ENCODE data around the gene MC3R. TPM values are rescaled to one million over a fixed set of nuclear protein-coding genes. Genes with fewer than 3 reads are reported as not detected.

The MC3R gene
- total RNA-seq, 1 donor from 2014 or later: not detected

- H3K27ac Mint-ChIP-seq: no peak overlapping the region
- DNase-seq (ENCODE audit: extremely low spot score, unreplicated experiment): no peak
- TF ChIP-seq CTCF (conservative IDR thresholded peaks at IDR 0.05): no peak
- H3K27me3 Mint-ChIP-seq: no peaks in the 10 kb centered on the region
- no peaks in the 10 kb centered on the region for H3K36me3 Mint-ChIP-seq
- peaks cover 9% of the 10 kb centered on the region for H3K9me3 Mint-ChIP-seq
- H3K4me1 Mint-ChIP-seq (ENCODE audit: unreplicated experiment): no peaks in the 10 kb centered on the region
- no peak overlapping the region for H3K4me3 Mint-ChIP-seq
Measured at GRCh38 chr20:56207656-56208055, 40.9 kb upstream of the MC3R start.

- Mint-ChIP-seq H3K4me1 (ENCODE audit: unreplicated experiment) (no peaks in the 10 kb centered on the region), H3K4me3 (no peak overlapping the region), H3K27me3 (no peaks in the 10 kb centered on the region), H3K36me3 (no peaks in the 10 kb centered on the region), H3K27ac (no peak overlapping the region), H3K9me3 (peaks cover 9% of the 10 kb centered on the region)
- TF ChIP-seq CTCF (conservative IDR thresholded peaks at IDR 0.05): no peak
- DNase-seq (ENCODE audit: extremely low spot score, unreplicated experiment): no peak
Measured at GRCh38 chr20:56208121-56208520, 40.4 kb upstream of the MC3R start.

GRCh38 chr20:56211051-56211450, 37.5 kb upstream of the MC3R start:
- Mint-ChIP-seq H3K4me3 (no peak overlapping the region), H3K27ac (no peak overlapping the region), H3K27me3 (no peaks in the 10 kb centered on the region), H3K36me3 (no peaks in the 10 kb centered on the region), H3K4me1 (ENCODE audit: unreplicated experiment) (no peaks in the 10 kb centered on the region), H3K9me3 (peaks cover 9% of the 10 kb centered on the region)
- no peak for TF ChIP-seq CTCF (conservative IDR thresholded peaks at IDR 0.05)
- DNase-seq (ENCODE audit: extremely low spot score, unreplicated experiment): no peak

GRCh38 chr20:56212091-56212490, 36.4 kb upstream of the MC3R start:
- H3K27ac Mint-ChIP-seq: no peak overlapping the region
- no peak for DNase-seq (ENCODE audit: extremely low spot score, unreplicated experiment)
- H3K36me3 Mint-ChIP-seq: no peaks in the 10 kb centered on the region
- H3K4me1 Mint-ChIP-seq (ENCODE audit: unreplicated experiment): no peaks in the 10 kb centered on the region
- H3K27me3 Mint-ChIP-seq: no peaks in the 10 kb centered on the region
- H3K9me3 Mint-ChIP-seq: peaks cover 9% of the 10 kb centered on the region
- no peak for TF ChIP-seq CTCF (conservative IDR thresholded peaks at IDR 0.05)
- H3K4me3 Mint-ChIP-seq: no peak overlapping the region

- Mint-ChIP-seq H3K4me1 (ENCODE audit: unreplicated experiment) (no peaks in the 10 kb centered on the region), H3K9me3 (peaks cover 6% of the 10 kb centered on the region), H3K27ac (no peak overlapping the region), H3K36me3 (no peaks in the 10 kb centered on the region), H3K27me3 (no peaks in the 10 kb centered on the region), H3K4me3 (no peak overlapping the region)
- DNase-seq (ENCODE audit: extremely low spot score, unreplicated experiment): no peak
- TF ChIP-seq CTCF (conservative IDR thresholded peaks at IDR 0.05): no peak
Measured at GRCh38 chr20:56213321-56213720, 35.2 kb upstream of the MC3R start.

- Mint-ChIP-seq H3K4me3 (no peak overlapping the region), H3K36me3 (no peaks in the 10 kb centered on the region), H3K27ac (no peak overlapping the region), H3K27me3 (no peaks in the 10 kb centered on the region), H3K4me1 (ENCODE audit: unreplicated experiment) (no peaks in the 10 kb centered on the region), H3K9me3 (peaks cover 5% of the 10 kb centered on the region)
- TF ChIP-seq CTCF (conservative IDR thresholded peaks at IDR 0.05): no peak
- no peak for DNase-seq (ENCODE audit: extremely low spot score, unreplicated experiment)
Measured at GRCh38 chr20:56215115-56215514, 33.4 kb upstream of the MC3R start.

All from type B pancreatic cell (in vitro differentiated cells).